ENCODE results near the gene TCP11X2.
"Not testable (repeated sequence)": the region's sequence is repeated elsewhere in the genome, so short reads cannot be mapped to it uniquely, and the experiment has no call there.

TCP11X2 gene

DNA sequence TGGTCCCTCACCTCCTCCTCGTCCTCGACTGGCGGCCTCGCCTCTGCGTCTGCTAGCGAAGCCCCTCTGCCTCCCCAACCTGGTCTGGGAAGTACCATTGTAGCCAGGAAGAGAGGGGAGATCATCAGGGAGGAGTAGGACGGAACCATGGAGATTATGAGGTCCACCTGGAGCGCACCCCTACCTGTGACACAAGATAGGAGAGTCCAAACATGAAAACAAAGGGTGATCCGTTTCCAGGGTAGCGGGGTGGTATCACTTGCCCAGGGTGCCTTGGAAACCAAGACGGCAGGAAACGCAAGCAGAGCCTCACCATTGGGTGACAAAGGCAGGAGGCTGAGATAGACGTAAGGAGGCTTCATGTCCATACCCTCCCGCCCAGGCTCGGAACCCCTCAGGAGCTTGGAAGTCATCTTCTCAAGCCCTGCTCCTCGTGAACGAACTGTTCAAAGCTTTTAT is at the start of gene TCP11X2:
TCP11X2 (minus strand) TSS at position 51 of the 459 bp plus-strand sequence.
- not testable (repeated sequence) for DNase-seq

DNA sequence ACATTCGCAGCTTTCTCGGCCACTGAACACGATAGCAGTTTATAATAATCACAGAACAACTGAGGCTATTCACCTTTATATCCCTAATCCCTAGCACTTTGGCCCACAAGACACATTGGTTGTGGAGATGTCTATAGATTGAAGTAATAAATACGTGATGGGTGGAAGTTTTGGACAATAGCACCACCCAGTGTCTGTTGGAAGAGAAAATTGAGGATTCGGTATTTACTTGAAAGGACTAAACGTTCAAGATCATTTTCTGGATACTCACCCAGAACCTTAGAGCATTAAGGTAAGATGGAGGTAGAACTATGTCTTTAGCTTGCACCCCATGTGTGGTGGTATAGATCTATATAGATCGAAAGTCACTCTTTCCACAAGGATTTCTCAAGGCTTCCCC is 45.7 kb upstream of the TCP11X2 start:
- peak; percentile 20 for DNase-seq

DNA sequence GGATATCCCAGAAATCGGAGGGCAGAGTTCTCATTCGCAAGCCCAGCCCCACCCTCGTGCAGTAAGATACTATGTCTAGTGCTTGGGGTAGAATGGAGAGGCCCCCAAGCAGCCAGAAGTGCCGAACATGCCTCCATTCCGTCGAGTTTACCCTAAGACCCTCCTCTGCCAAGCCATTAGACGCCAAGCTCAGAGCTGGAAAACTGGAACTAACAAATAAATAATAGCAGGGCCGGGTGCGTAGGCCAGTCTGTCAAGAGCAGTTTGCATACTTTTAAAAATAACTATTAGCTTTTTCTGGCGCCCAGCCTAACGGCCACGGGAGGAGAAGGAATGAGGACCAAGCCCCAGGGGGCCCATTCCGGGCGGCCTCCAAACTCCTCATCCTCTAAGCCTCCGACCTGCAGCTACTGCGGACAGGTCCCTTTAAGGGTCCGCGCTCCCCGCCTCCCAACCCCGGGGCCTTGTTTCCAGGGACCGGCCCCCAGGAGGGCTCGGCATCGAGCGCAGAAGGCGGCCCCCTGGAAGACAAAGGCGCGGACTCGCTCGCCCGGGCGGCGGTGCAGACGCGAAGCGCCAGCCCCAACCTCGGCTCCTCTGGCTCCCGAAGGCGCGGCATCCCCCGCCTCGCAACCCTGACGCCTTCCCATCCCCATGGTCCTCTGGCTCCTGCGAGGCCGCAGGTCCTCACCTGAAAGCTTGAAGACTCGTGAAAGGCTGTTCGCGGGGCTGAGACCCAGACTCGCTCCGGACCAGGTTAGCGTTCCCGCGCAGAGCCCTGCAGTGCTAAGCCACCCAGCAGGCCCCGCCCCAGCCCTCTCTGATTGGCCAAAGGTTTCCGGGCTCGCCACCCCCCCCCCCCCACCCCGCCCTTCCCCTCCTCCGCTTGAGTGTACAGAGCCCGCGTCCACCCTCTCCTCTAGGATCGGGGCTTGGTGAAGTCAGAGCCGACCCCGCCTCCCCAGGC is 44.6 kb upstream of the TCP11X2 start, which contains the start of gene TMSB15A:
TMSB15A (minus strand) TSS at position 765 of the 967 bp plus-strand sequence.
- DNase-seq, result peak; percentile 67

DNA sequence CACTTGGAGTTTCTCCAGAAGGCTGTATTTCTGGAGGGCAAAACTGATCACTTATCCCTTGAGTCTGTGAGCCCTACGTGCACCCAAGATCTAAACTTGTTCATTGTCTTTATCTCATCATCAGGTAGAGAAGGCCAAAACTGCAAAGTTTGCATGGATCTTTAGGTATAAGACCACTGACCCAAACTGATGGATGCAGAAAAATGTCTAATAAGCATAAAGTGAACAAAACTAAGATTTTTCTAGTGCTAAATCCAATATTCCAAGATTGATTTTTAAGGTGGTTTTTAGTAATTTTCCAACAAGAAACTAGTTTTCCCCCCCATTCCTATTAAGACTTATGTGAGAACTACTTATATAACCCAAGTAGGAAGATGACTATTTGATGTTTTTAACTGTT is 42.9 kb upstream of the TCP11X2 start:
- no peak for DNase-seq

DNA sequence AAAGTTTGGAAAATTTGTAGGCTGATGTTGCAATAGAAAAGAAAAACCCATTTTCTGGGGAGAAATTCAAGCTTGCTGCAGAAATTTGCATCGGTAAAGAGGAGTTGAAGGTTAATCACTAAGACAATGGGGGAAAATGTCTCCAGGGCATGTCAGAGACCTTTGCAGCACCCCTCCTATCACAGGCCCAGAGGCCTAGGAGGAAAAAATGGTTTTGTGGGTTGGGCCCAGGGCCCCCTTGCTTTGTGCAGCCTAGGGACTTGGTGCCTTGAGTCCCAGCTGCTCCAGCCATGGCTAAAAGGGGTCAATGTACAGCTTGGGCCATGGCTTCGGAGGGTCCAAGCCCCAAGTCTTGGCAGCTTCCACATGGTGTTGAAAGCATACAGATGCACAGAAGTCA is 27.1 kb upstream of the TCP11X2 start:
- DNase-seq, result no peak

DNA sequence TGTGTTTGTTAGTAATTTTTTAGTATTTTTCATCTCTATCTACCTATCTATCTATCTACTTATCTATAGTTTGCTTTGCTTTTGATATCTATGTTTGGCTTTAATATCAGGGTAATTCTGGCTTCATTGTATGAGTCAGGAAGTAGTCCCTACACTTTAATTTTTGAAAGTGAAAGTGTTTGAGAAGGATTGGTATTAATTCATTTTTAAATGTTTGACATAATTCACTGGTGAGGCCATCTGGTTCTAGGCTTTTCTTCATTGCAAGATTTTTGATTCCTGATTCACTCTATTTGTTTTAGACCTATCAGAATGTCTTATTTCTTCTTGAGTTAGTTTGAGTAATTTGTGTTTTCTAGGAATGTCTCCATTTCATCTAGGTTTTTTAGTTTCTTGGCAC is 20.2 kb upstream of the TCP11X2 start:
- DNase-seq, result no peak

DNA sequence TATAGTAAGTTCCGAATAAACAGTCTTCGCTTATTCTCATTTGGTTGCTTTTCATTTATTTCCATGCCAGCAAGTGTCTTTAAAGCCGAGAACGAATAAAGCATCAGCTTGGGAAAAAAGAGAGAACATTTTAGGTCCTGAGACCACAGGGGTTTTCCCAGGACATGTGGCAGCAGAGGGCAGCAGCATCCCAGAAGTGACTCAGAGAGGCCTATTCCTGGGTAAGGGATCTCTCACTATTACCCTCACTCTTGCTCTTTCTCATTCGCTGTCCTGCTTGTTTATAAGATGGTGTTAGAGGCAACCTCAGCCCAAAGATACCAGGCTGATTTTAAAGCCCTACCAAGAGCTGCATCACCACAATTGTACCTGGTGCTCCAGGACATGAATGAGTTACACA is 7.2 kb upstream of the TCP11X2 start:
- not testable (repeated sequence) for DNase-seq

GRCh38 chrX:102470215-102470614 is 1.4 kb downstream of the TCP11X2 start:
- not testable (repeated sequence) for DNase-seq

- not testable (repeated sequence) for DNase-seq
These were observed 13.0 kb downstream of the TCP11X2 start for GRCh38 chrX:102458615-102459014.

DNA sequence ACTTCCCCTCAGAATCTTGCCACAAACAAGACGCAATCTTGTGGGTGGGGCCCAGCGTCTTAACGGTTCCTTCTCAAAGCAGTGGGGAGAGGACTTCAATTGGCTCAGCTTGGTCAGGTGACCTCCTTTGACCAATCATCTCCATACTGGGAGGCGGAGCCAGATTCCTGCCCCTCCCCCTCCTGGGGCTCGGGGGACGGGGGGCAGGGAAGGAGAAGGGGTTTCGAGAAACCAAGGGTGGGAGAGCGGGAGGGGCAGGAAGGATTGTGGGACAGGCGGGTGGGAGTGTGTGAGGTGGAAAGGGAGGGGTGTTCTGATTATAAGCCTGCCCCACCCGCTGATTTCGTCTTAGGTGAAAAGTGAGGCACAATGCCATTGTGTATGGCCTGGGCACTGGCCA is 31.7 kb downstream of the TCP11X2 start, which contains the start of gene NXF2B:
NXF2B (minus strand) TSS at position 101 of the 400 bp plus-strand sequence. CDS start 59,972 bp downstream, outside the sequence.
- not testable (repeated sequence) for DNase-seq

DNA sequence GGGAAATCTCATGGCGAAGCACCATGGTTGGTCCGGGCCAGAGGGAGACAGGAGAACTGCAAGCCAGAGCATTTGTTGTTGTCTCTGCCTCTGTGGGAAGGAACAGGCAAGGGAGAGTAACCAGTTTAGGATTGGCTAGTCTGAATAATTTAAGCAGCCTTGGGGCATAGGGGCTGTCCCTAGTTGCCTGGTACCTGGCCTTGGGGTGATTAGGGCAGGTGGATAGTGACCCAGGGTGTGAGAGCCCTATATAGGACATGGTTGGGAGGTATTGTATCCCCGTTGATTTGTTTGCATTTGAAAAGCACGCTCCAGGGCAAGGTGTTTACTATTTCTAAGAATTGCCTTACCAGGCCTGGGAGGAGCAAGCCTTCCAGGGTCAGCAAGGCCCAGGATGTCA is 57.1 kb downstream of the TCP11X2 start:
- DNase-seq, result not testable (repeated sequence)

Data from DMS79 treated with DMSO at 0.1 percent for 48 hours (cell line).